ENCODE measurements around the gene LYZ. TPM values are rescaled to one million over a fixed set of nuclear protein-coding genes. Genes with fewer than 3 reads are reported as not detected.
A peak's percentile ranks its signal among the peaks of the same experiment; 100 is the strongest.

Gene LYZ
- total and polyA plus RNA-seq, 10 donors = 96.3 to 941 (median 279) TPM

DNA sequence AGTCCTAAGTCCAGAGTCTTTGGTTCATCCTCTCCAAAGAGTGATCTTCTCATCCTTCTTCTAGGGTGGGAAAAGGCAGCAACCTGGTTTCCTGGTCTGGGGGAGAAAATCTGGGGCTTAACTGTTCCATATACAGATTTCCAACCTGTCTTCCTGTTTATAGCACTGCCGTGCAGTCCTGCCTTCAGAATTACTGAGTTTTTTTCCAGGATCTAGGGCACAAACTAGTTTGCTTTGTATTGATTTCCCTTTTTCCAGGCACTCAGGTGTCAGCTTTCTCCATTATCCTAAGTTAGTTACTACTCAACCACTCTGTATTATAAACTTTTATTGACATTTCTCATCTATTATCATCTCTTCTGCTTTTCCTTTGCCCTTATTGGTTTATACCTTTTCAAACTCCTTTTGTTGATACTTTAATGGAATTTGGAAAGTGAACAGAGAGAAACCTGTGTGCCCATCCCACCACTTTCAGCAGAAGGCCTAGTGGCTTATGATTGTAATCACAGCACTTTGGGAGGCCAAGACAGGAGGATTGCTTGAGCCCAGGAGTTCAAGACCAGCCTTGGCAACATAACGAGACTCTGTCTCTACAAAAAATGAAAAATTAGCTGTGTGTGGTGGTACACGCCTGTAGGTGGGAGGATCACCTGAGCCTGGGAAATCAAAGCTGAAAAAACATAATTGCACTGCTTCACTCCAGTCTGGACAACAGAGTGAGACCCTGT lies 4.1 kb upstream of the LYZ start:
- Histone ChIP-seq H3K4me3 (no peak overlapping the region), H3K27ac (peak overlapping the region in 4 of 8 donors; percentile 28 to 84 (median 70)), H3K9me3 (no peaks in the 10 kb centered on the region), H3K36me3 (no peaks in the 10 kb centered on the region), H3K4me1 (peaks cover 0 to 68% (median 15%) of the 10 kb centered on the region in 6 donors), H3K27me3 (replicated peaks in 1 of 7) (no peaks in the 10 kb centered on the region)
- no peak for DNase-seq
- intact Hi-C loops (cut with DNase I; ENCODE audit: low total_unique reads) = no loop called here
- TF ChIP-seq POLR2AphosphoS5 (IDR thresholded peaks at IDR 0.05) (no peak), POLR2A (IDR thresholded peaks at IDR 0.05) (no peak)
- TF ChIP-seq, protein P1, sequence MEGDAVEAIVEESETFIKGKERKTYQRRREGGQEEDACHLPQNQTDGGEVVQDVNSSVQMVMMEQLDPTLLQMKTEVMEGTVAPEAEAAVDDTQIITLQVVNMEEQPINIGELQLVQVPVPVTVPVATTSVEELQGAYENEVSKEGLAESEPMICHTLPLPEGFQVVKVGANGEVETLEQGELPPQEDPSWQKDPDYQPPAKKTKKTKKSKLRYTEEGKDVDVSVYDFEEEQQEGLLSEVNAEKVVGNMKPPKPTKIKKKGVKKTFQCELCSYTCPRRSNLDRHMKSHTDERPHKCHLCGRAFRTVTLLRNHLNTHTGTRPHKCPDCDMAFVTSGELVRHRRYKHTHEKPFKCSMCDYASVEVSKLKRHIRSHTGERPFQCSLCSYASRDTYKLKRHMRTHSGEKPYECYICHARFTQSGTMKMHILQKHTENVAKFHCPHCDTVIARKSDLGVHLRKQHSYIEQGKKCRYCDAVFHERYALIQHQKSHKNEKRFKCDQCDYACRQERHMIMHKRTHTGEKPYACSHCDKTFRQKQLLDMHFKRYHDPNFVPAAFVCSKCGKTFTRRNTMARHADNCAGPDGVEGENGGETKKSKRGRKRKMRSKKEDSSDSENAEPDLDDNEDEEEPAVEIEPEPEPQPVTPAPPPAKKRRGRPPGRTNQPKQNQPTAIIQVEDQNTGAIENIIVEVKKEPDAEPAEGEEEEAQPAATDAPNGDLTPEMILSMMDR (IDR thresholded peaks at IDR 0.05 in 8 of 11, conservative IDR thresholded peaks at IDR 0.05 in 3 of 11) = no peak
- 40 to 71% (median 50%) methylated on average over 3 of the region's 3 CpGs for WGBS, 5 donors

DNA sequence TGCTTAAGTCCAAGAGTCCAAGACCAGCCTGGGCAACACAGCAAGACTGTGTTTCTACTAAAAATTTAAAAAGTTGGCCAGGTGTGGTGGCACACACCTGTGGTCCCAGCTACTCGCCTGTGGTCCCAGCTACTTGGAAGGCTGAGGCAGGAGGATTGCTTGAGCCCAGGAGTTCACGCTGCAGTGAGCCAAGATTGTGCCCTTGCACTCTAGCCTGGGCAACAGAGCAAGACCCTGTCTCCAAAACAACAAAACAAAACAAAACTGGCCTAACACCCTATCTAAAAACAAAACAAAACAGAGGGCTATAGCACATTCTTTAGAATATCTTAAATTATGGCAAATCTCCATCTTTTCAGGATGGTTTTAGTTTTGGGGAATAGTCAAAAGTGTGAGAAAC lies 3.1 kb upstream of the LYZ start:
- H3K36me3 ChIP-seq = no peaks in the 10 kb centered on the region
- TF ChIP-seq POLR2A (IDR thresholded peaks at IDR 0.05) (no peak), POLR2AphosphoS5 (IDR thresholded peaks at IDR 0.05) (no peak)
- TF ChIP-seq, protein P1 (IDR thresholded peaks at IDR 0.05 in 8 of 11, conservative IDR thresholded peaks at IDR 0.05 in 3 of 11) = no peak
- WGBS, 5 donors = 92 to 98% (median 94%) methylated on average over 2 of the region's 2 CpGs
- intact Hi-C loops (cut with DNase I; ENCODE audit: low total_unique reads) = no loop called here
- peaks cover 0 to 58% (median 14%) of the 10 kb centered on the region in 6 donors for H3K4me1 ChIP-seq
- DNase-seq = no peak
- no peaks in the 10 kb centered on the region for H3K27me3 ChIP-seq (replicated peaks in 1 of 7)
- peak overlapping the region in 1 of 8 donors; percentile 84 for H3K27ac ChIP-seq
- no peak overlapping the region for H3K4me3 ChIP-seq
- H3K9me3 ChIP-seq = no peaks in the 10 kb centered on the region

GRCh38 chr12:69345742-69346141 lies 2.4 kb upstream of the LYZ start:
- Histone ChIP-seq H3K27ac (no peak overlapping the region), H3K4me3 (no peak overlapping the region), H3K9me3 (no peaks in the 10 kb centered on the region), H3K4me1 (peaks cover 0 to 51% (median 10%) of the 10 kb centered on the region in 6 donors), H3K36me3 (no peaks in the 10 kb centered on the region), H3K27me3 (replicated peaks in 1 of 7) (no peaks in the 10 kb centered on the region)
- TF ChIP-seq POLR2A (IDR thresholded peaks at IDR 0.05) = no peak
- TF ChIP-seq, protein P1 (IDR thresholded peaks at IDR 0.05 in 8 of 11, conservative IDR thresholded peaks at IDR 0.05 in 3 of 11) = no peak
- TF ChIP-seq POLR2AphosphoS5 (IDR thresholded peaks at IDR 0.05) = no peak
- intact Hi-C loops (cut with DNase I; ENCODE audit: low total_unique reads) = no loop called here
- no peak for DNase-seq
- 85 to 100% (median 90%) methylated on average over 1 of the region's 1 CpG for WGBS, 5 donors

GRCh38 chr12:69350002-69350626 lies 1.9 kb downstream of the LYZ start:
- peak overlapping the region in 4 of 8 donors; percentile 12 to 87 (median 68) for H3K27ac ChIP-seq
- H3K4me1 ChIP-seq = peaks cover 0 to 30% (median 3%) of the 10 kb centered on the region in 6 donors
- H3K4me3 ChIP-seq = peak overlapping the region in 5 of 8 donors; percentile 5 to 50 (median 29)
- no peaks in the 10 kb centered on the region for H3K27me3 ChIP-seq (replicated peaks in 1 of 7)
- TF ChIP-seq, protein P1 (IDR thresholded peaks at IDR 0.05 in 8 of 11, conservative IDR thresholded peaks at IDR 0.05 in 3 of 11) = no peak
- TF ChIP-seq POLR2A (IDR thresholded peaks at IDR 0.05) (no peak), POLR2AphosphoS5 (IDR thresholded peaks at IDR 0.05) (no peak)
- intact Hi-C loops (cut with DNase I; ENCODE audit: low total_unique reads) = no loop called here
- 50 to 76% (median 68%) methylated on average over 2 of the region's 2 CpGs for WGBS, 5 donors
- H3K9me3 ChIP-seq = no peaks in the 10 kb centered on the region
- peaks cover 0 to 26% (median 0%) of the 10 kb centered on the region in 6 donors for H3K36me3 ChIP-seq
- DNase-seq = no peak

Data from spleen (tissue), 11 donors.